A673 (cell line): Measurements from ENCODE around the gene ZNF280A. TPM values are rescaled to one million over a fixed set of nuclear protein-coding genes. Genes with fewer than 3 reads are reported as not detected.

ENCODE experiments used
- BruUV-seq: library from RNA; stranded (reverse); fragments of 400-500 nt; replicated peaks from 2 replicates; lab custom pipeline; 2021; lab: Mats Ljungman, UMichigan
- CTCF ChIA-PET: fragments of 300-600 bp; sonication (Branson Sonifier 250); formaldehyde crosslinking; loops from one replicate; lab custom pipeline; 2022; ENCODE audit warnings: antibody characterized with exemption; lab: Charles Lee
- POLR2A ChIA-PET: fragments of 300-600 bp; sonication (Branson Sonifier 250); formaldehyde crosslinking; loops from one replicate; lab custom pipeline; 2022; ENCODE audit warnings: antibody characterized with exemption; ENCODE audit not compliant: low non-redundant PET; lab: Charles Lee
- DNase-seq: peaks from one replicate; pipeline ENCODE4 v3.0.0-alpha.2; 2015; ENCODE audit warnings: low spot score
- H3K27ac ChIP-seq: fragments of 200-600 bp; sonication (generic); 2 replicates; pipeline ENCODE4 v1.5.1; 2016; ENCODE audit warnings: mixed run types, low read depth, mild to moderate bottlenecking, mixed read lengths, antibody characterized with exemption, low read length; ENCODE audit not compliant: poor library complexity, severe bottlenecking
- H3K27me3 ChIP-seq: fragments of 200-600 bp; sonication (generic); replicated peaks from 2 replicates; pipeline ENCODE4 v1.6.1; 2017; ENCODE audit warnings: mixed run types, low read depth, mild to moderate bottlenecking, mixed read lengths, antibody characterized with exemption, low read length; ENCODE audit not compliant: insufficient read depth, poor library complexity
- H3K36me3 ChIP-seq: fragments of 200-600 bp; sonication (generic); 2 replicates; pipeline ENCODE4 v1.6.1; 2016; ENCODE audit warnings: mixed run types, mild to moderate bottlenecking, mixed read lengths, antibody characterized with exemption, low read length; ENCODE audit not compliant: insufficient read depth, poor library complexity, severe bottlenecking
- H3K4me1 ChIP-seq: fragments of 200-600 bp; sonication (generic); 2 replicates; pipeline ENCODE4 v1.6.1; 2017; ENCODE audit warnings: mixed run types, mild to moderate bottlenecking, mixed read lengths, antibody characterized with exemption, low read length; ENCODE audit not compliant: insufficient read depth, poor library complexity, severe bottlenecking
- H3K4me3 ChIP-seq: fragments of 200-600 bp; sonication (generic); 2 replicates; pipeline ENCODE4 v1.5.1; 2016; ENCODE audit warnings: low read depth, mixed run types, mild to moderate bottlenecking, mixed read lengths, low read length; ENCODE audit not compliant: poor library complexity, severe bottlenecking
- H3K9me3 ChIP-seq: fragments of 200-600 bp; sonication (generic); 2 replicates; pipeline ENCODE4 v1.6.1; 2016; ENCODE audit warnings: mixed run types, low read depth, mild to moderate bottlenecking, mixed read lengths, antibody characterized with exemption, low read length; ENCODE audit not compliant: poor library complexity, severe bottlenecking
- CTCF ChIP-seq: fragments of 300-800, 200-600 bp; sonication (generic); conservative IDR thresholded peaks from 2 replicates; pipeline ENCODE4 v1.5.1; 2017; ENCODE audit warnings: low read depth, mild to moderate bottlenecking, antibody characterized with exemption, low read length, moderate library complexity, mixed read lengths
- EZH2 ChIP-seq: fragments of 200-600 bp; sonication (generic); IDR thresholded peaks from 2 replicates; pipeline ENCODE4 v1.6.1; 2017; ENCODE audit warnings: borderline replicate concordance, low read depth, mild to moderate bottlenecking, mixed read lengths, antibody characterized with exemption, low read length; ENCODE audit not compliant: poor library complexity, severe bottlenecking
- intact Hi-C: fragments of 100-400 bp; cut with micrococcal nuclease; formaldehyde crosslinking; loops from one replicate; pipeline ENCODE4 v1.10.0; 2022; ENCODE audit not compliant: unreplicated experiment
- total RNA-seq: library from RNA; stranded (reverse); gene quantifications from 2 replicates; pipeline ENCODE4 v1.2.3, GENCODE V29; 2021

Gene ZNF280A
- total RNA-seq, 1 experiment from 2014 or later = not detected

GRCh38 chr22:22547692-22548300 lies 27.7 kb upstream of the ZNF280A start:
- intact Hi-C loops = no loop called here
- H3K27me3 ChIP-seq = no peaks in the 10 kb centered on the region
- ChIA-PET POLR2A (no interaction called here), CTCF (no interaction called here)
- TF ChIP-seq EZH2 = no peak
- no peak for DNase-seq
- H3K36me3 ChIP-seq = no peaks in the 10 kb centered on the region
- no peaks in the 10 kb centered on the region for H3K4me1 ChIP-seq
- H3K9me3 ChIP-seq = no peaks in the 10 kb centered on the region
- no peak overlapping the region for H3K27ac ChIP-seq
- H3K4me3 ChIP-seq = no peak overlapping the region
- BruUV-seq = no TSS peak

- intact Hi-C loops = no loop called here
- H3K27ac ChIP-seq = no peak overlapping the region
- H3K27me3 ChIP-seq = no peaks in the 10 kb centered on the region
- H3K9me3 ChIP-seq = no peaks in the 10 kb centered on the region
- H3K4me3 ChIP-seq = no peak overlapping the region
- no peaks in the 10 kb centered on the region for H3K36me3 ChIP-seq
- no peaks in the 10 kb centered on the region for H3K4me1 ChIP-seq
- CTCF ChIA-PET = no interaction called here
- DNase-seq = no peak
- POLR2A ChIA-PET = no interaction called here
- TF ChIP-seq EZH2 (no peak), CTCF (no peak)
- no TSS peak for BruUV-seq
Measured at GRCh38 chr22:22547226-22547625, 27.2 kb upstream of the ZNF280A start.

GRCh38 chr22:22546490-22546889 lies 26.4 kb upstream of the ZNF280A start:
- Histone ChIP-seq H3K27me3 (no peaks in the 10 kb centered on the region), H3K9me3 (no peaks in the 10 kb centered on the region), H3K36me3 (no peaks in the 10 kb centered on the region), H3K4me3 (no peak overlapping the region), H3K4me1 (no peaks in the 10 kb centered on the region), H3K27ac (no peak overlapping the region)
- TF ChIP-seq EZH2 = no peak
- no peak for TF ChIP-seq CTCF
- no TSS peak for BruUV-seq
- intact Hi-C loops = no loop called here
- ChIA-PET POLR2A (interaction anchor here (0.6 kb wide), 1 partner anchor 811 kb away, joined by 4 read pairs; no protein-coding TSS in a partner anchor), CTCF (no interaction called here)
- peak; percentile 22 for DNase-seq

- Histone ChIP-seq H3K36me3 (no peaks in the 10 kb centered on the region), H3K27ac (no peak overlapping the region), H3K4me1 (no peaks in the 10 kb centered on the region), H3K4me3 (no peak overlapping the region), H3K27me3 (no peaks in the 10 kb centered on the region), H3K9me3 (no peaks in the 10 kb centered on the region)
- intact Hi-C loops = no loop called here
- no peak for DNase-seq
- ChIA-PET CTCF (interaction anchor here (0.8 kb wide), 1 partner anchor 31 kb away, joined by 3 read pairs; no protein-coding TSS in a partner anchor), POLR2A (no interaction called here)
- no TSS peak for BruUV-seq
- no peak for TF ChIP-seq CTCF
- no peak for TF ChIP-seq EZH2
Measured at GRCh38 chr22:22545084-22545483, 25.0 kb upstream of the ZNF280A start.
